ENCODE results near the gene DYNLT4.
A peak's percentile ranks its signal among the peaks of the same experiment; 100 is the strongest.

DYNLT4 gene

DNA sequence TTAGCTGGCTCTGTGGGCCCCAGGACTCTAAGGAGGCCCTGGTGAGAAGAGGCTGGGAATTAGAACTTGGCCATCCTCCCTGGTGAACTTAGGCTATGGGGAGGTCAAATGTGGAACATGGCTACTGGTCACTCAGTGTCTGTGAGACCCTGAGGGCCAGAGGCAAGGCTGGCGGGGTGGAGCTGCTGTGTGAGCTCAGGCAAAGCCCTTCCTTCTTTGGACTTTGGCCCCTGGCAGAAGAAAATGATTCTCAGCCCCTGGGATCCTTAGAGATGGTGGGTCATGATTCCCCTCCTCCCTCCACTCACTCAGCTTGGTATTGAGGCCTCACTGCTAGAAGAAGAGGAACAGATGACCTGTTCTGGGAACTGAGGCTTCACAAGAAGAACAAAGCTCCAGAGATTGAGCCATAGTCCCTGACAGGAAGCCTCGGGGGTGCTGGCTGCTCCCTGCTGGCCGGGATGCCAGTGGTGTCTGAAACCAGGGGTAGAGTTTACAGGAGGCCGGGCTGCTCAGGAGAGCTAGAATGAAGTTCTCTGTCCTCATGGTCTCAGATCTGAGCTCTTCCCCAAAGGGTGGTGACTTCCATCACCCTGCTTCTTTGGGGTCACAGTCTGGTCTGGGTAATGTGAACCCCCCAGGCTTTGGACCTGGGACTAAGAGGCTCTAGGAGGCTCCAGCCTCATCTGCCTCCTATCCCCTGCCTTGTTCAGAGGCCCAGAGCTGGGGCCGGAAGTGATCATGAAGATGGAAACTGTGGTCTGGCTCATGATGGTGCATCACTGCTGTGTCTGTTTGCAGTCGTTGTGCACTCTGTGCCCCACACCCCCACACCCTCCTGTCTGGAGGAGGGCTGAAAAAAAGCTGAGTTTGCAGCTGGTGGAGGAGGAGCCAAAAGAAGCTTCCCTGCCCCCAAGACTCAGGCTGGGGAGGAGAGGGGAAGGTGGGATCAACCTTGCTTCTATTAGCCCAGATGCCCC lies 2.1 kb upstream of the DYNLT4 start:
- Mint-ChIP-seq H3K36me3 (peaks cover 3% of the 10 kb centered on the region), H3K9me3 (no peaks in the 10 kb centered on the region), H3K27ac (peak overlapping the region; percentile 97), H3K27me3 (no peaks in the 10 kb centered on the region), H3K4me1 (peaks cover 48% of the 10 kb centered on the region), H3K4me3 (peak overlapping the region; percentile 53)
- DNase-seq (ENCODE audit: low spot score in 2 of 2) (peak in 1 of 2 donors; percentile 46), ATAC-seq (ENCODE audit: low read depth) (peak; percentile 62)

DNA sequence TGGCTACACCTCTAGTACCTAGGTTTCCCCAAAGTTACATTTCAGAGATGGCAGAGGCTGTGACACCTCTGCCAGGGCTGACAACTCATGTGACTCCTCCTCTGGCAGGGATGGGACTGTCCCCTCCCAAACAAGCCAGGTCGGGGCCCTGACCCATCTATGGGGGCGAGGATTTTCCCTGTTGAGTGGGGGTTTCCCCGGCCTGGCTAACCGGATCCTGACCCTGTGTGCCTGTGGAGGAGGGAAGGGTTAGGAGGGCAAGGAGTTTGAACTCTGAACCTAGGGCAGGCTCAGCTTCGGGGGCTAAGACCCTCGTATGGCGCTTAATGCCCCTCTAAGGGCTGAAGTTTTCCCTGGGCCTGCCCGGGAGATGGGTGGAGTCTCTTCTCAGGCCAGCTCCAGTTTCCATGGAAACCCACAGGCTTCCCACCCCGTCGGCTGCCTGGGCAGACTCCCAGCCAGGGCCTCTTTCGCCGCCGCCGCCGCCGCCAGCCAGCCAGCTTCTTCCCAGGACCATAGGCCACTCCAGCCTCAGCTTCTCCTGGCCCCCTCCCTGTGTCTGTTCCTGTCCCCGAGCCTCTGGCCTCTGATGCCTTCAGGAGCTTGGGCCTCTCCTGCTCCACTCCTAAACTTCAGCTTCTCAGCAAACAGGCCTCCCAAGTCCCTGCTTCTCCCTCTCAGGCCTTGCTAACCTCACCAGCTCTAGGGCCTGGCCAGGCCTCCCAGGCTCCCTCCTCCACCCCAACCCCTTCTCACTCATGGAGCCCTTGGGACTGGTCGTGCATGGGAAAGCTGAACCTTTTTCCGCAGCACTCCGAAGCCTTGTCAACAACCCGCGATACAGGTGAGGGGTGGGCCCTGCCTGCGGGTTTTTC lies 1.1 kb upstream of the DYNLT4 start, which contains the start of gene BTBD19:
TSS of gene BTBD19 (plus strand) at position 461 of the 875 bp plus-strand sequence. CDS start at position 759, 298 bp downstream.
- peaks cover 46% of the 10 kb centered on the region for H3K4me1 Mint-ChIP-seq
- no peaks in the 10 kb centered on the region for H3K9me3 Mint-ChIP-seq
- peaks cover 7% of the 10 kb centered on the region for H3K36me3 Mint-ChIP-seq
- H3K4me3 Mint-ChIP-seq, result peak within 1 kb of the TSS; percentile 71
- peak; percentile 18 for ATAC-seq (ENCODE audit: low read depth)
- no peaks in the 10 kb centered on the region for H3K27me3 Mint-ChIP-seq
- no peak for DNase-seq (ENCODE audit: low spot score in 2 of 2)
- peak within 1 kb of the TSS; percentile 97 for H3K27ac Mint-ChIP-seq

DNA sequence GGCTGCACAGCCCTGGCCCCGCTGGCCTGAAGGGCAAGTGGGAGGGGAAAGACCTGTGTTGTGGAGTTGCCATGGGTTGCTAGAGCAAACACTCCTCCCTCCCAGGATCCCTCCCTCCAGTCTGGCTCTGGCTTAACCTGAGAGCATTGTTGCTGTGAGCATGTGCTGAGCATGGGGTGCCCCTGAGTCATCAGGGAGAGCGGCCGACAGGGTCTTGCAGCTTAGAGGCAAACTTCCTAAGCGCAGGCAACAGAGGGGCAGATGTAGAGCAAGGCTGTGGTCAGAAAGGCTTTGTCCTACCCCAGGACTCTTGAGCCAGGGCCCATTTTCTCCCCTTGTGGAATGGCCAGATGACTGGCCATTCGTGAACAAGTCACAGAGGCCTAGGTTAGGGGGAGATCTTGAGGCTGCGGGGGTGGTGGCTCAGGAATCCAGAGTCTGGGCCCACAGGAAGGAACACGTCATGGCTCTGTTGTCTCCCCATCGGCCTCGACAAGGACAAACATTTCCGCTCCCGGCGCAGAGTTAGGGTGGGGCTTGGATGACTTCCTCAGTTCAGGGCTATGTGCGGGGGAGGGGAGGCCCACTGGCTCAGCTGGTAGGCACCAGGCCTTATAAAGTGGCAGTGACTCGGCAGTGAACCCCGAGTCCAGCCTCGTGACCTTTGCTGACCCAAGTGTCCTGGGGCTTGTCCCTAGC lies 362 bp upstream of the DYNLT4 start:
- DNase-seq (ENCODE audit: low spot score in 2 of 2) (peak in 1 of 2 donors; percentile 50), ATAC-seq (ENCODE audit: low read depth) (peak; percentile 61)
- peaks cover 52% of the 10 kb centered on the region for H3K4me1 Mint-ChIP-seq
- H3K27ac Mint-ChIP-seq, result peak overlapping the region; percentile 97
- H3K36me3 Mint-ChIP-seq, result peaks cover 11% of the 10 kb centered on the region
- peak overlapping the region; percentile 71 for H3K4me3 Mint-ChIP-seq
- H3K27me3 Mint-ChIP-seq, result no peaks in the 10 kb centered on the region
- H3K9me3 Mint-ChIP-seq, result no peaks in the 10 kb centered on the region

DNA sequence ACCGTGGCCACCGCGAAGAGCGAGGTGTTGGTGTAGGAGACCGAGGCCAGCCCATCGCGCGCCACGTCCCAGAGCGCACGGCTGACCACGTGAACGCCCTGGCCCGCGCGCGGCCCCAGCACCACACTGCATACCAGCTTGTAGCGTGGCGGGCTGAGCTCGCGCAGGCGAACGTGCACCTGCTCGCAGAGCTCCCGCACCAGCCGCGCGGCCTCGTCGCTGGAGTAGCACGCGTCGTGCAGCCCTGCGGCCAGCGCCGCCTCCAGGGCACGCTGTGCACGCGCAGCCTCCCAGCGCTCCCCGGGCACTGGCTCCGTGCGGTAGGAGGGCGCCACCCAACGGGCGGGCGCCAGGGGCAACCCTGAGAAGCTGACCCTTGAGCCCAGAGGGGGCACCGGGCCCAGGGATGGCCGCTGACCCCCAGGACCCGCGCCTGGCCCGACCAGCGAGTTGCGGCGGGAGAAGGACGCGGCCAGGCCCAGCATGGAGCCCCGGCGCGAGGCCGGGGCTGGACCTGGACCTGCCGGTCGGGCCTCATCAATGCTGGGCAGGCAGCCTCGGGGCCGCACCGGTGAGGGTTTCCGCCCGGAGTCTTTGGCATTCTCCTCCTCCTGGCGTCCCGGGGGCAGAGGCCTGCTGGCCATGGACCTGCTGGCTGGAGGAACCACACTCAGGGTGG lies 987 bp downstream of the DYNLT4 start:
- no peak overlapping the region for H3K4me3 Mint-ChIP-seq
- no peak overlapping the region for H3K27ac Mint-ChIP-seq
- peaks cover 51% of the 10 kb centered on the region for H3K4me1 Mint-ChIP-seq
- no peaks in the 10 kb centered on the region for H3K27me3 Mint-ChIP-seq
- DNase-seq (ENCODE audit: low spot score in 2 of 2) (no peak), ATAC-seq (ENCODE audit: low read depth) (no peak)
- H3K36me3 Mint-ChIP-seq, result peaks cover 11% of the 10 kb centered on the region
- H3K9me3 Mint-ChIP-seq, result no peaks in the 10 kb centered on the region

DNA sequence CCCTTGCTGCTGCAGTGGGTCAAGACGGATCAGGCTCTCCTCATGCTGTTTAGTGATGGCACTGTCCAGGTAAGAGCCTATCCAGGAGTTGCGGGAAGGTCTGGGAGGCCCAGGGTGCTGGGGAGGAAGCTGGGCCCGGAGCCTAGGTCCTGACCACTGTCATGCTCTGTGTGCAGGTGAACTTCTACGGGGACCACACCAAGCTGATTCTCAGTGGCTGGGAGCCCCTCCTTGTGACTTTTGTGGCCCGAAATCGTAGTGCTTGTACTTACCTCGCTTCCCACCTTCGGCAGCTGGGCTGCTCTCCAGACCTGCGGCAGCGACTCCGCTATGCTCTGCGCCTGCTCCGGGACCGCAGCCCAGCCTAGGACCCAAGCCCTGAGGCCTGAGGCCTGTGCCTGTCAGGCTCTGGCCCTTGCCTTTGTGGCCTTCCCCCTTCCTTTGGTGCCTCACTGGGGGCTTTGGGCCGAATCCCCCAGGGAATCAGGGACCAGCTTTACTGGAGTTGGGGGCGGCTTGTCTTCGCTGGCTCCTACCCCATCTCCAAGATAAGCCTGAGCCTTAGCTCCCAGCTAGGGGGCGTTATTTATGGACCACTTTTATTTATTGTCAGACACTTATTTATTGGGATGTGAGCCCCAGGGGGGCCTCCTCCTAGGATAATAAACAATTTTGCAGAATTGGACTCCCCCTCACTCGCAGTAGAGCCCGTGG lies 1.7 kb downstream of the DYNLT4 start:
- DNase-seq (ENCODE audit: low spot score in 2 of 2) (no peak), ATAC-seq (ENCODE audit: low read depth) (no peak)
- Mint-ChIP-seq H3K27ac (peak overlapping the region; percentile 65), H3K36me3 (peaks cover 11% of the 10 kb centered on the region), H3K9me3 (no peaks in the 10 kb centered on the region), H3K4me3 (no peak overlapping the region), H3K4me1 (peaks cover 49% of the 10 kb centered on the region), H3K27me3 (no peaks in the 10 kb centered on the region)

DNA sequence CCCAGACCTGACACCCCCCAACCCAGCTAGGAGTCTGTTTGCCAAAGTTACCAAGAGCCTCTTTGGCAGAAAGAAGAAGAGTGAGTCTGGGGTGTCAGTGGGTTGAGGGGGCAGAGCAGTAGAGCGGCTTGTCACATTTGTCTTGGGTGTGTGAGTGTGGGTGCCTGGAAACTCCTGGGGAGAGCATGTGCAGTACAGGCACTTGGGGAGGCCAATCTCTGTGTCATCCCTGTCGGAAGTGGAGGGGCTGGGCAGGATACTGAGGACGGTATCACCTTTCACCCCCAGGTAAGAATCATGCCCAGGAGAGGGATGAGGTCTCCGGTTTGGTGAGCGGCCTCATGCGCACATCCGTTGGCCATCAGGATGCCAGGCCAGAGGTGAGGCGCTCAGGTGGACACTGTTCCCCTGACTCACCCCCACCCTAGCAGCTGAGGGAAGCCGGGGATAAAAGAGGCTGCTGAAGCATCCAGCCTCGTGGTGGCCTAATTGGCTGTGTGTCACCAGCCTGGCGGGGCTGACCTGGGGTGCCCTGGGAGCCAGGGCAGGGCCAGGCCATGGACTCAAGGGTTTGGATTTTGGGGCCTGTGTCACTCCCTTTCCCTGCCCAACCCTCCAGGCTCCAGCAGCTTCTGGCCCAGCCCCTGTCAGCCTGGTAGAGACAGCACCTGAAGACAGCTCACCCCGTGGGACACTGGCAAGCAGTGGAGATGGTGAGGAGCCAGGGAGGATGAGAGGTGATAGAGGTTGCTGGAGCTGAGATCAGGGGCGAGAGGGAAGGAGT lies 3.6 kb downstream of the DYNLT4 start:
- Mint-ChIP-seq H3K4me1 (peaks cover 32% of the 10 kb centered on the region), H3K36me3 (peaks cover 11% of the 10 kb centered on the region), H3K27ac (peak overlapping the region; percentile 36), H3K9me3 (no peaks in the 10 kb centered on the region), H3K27me3 (no peaks in the 10 kb centered on the region), H3K4me3 (no peak overlapping the region)
- ATAC-seq (ENCODE audit: low read depth), result no peak
- DNase-seq (ENCODE audit: low spot score in 2 of 2), result no peak

DNA sequence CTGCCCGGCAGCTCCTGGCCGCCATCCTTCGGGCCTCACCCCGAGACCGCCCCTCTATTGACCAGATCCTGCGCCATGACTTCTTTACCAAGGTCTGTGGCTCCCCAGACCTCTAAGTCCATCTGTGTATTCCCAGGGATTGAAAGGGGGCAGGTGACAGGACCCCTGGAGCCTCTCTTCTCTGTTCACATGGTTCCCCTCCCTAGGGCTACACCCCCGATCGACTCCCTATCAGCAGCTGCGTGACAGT lies 4.2 kb downstream of the DYNLT4 start:
- H3K4me3 Mint-ChIP-seq, result no peak overlapping the region
- ATAC-seq (ENCODE audit: low read depth) (no peak), DNase-seq (ENCODE audit: low spot score in 2 of 2) (no peak)
- H3K4me1 Mint-ChIP-seq, result peaks cover 29% of the 10 kb centered on the region
- no peaks in the 10 kb centered on the region for H3K27me3 Mint-ChIP-seq
- H3K27ac Mint-ChIP-seq, result peak overlapping the region; percentile 36
- peaks cover 11% of the 10 kb centered on the region for H3K36me3 Mint-ChIP-seq
- H3K9me3 Mint-ChIP-seq, result no peaks in the 10 kb centered on the region

DNA sequence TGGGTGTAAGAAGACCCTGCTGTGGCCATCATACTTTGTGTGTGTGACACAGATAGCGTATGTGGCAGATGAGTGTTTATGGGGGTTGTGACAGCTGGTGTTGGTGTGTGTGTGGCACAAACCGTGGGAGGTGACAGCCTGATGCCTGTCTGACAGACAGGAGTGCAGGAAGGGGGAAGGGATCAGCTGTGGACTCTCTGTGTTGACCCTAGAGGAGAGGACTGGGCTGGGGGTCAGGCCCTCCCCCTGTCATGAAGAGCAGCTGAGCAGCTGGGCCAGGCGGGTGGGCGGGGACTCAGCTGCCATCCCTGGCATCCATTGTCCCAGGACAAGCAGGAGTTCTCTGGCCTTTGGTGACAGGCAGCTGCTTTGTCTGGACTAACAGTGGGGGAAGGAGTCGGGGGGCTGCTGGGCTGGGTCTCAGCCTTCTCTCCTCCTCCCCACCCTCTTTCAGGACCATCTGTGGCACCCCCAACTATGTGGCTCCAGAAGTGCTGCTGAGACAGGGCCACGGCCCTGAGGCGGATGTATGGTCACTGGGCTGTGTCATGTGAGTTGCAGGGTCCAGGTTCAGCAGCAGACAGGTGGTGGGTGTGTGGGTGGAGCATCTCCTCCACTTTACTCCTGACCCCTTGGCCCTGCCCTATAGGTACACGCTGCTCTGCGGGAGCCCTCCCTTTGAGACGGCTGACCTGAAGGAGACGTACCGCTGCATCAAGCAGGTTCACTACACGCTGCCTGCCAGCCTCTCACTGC lies 4.7 kb downstream of the DYNLT4 start:
- no peaks in the 10 kb centered on the region for H3K9me3 Mint-ChIP-seq
- DNase-seq (ENCODE audit: low spot score in 2 of 2) (no peak), ATAC-seq (ENCODE audit: low read depth) (no peak)
- no peaks in the 10 kb centered on the region for H3K27me3 Mint-ChIP-seq
- peaks cover 11% of the 10 kb centered on the region for H3K36me3 Mint-ChIP-seq
- peak overlapping the region; percentile 36 for H3K27ac Mint-ChIP-seq
- H3K4me1 Mint-ChIP-seq, result peaks cover 24% of the 10 kb centered on the region
- H3K4me3 Mint-ChIP-seq, result peak overlapping the region; percentile 37

DNA sequence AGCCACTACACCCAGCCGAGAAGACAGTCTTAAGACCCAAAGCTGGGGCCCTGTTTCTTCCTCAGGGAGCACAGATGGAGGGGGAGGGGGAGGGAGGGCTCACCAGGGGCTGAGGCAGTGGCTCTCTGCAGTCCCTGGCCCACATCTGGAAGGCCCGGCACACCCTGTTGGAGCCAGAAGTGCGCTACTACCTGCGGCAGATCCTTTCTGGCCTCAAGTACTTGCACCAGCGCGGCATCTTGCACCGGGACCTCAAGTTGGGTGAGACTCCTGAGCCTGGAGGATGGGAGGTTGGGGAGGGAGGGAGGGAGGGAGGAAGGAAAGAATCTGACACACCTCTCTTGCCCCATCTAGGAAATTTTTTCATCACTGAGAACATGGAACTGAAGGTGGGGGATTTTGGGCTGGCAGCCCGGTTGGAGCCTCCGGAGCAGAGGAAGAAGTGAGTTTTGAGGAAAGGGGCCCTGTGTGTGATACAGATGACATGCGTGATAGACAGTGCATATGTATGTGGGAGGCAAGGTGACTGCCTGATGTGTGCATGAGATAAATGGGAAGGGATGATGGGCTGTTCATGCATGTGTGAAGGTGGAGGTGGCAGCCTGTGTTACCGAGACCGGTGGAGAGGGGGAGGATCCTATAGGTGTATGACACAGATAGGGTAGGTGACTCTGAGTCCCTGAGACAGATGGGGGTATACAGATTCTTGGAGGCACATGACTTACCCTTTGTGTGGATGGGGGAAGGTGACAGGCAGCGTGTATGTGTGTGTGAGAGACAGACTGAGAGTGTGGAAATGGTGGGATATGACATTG lies 5.5 kb downstream of the DYNLT4 start:
- DNase-seq (ENCODE audit: low spot score in 2 of 2) (no peak), ATAC-seq (ENCODE audit: low read depth) (no peak)
- peak overlapping the region; percentile 85 for H3K4me3 Mint-ChIP-seq
- peak overlapping the region; percentile 36 for H3K27ac Mint-ChIP-seq
- H3K9me3 Mint-ChIP-seq, result no peaks in the 10 kb centered on the region
- H3K36me3 Mint-ChIP-seq, result peaks cover 11% of the 10 kb centered on the region
- H3K27me3 Mint-ChIP-seq, result no peaks in the 10 kb centered on the region
- H3K4me1 Mint-ChIP-seq, result peaks cover 17% of the 10 kb centered on the region

DNA sequence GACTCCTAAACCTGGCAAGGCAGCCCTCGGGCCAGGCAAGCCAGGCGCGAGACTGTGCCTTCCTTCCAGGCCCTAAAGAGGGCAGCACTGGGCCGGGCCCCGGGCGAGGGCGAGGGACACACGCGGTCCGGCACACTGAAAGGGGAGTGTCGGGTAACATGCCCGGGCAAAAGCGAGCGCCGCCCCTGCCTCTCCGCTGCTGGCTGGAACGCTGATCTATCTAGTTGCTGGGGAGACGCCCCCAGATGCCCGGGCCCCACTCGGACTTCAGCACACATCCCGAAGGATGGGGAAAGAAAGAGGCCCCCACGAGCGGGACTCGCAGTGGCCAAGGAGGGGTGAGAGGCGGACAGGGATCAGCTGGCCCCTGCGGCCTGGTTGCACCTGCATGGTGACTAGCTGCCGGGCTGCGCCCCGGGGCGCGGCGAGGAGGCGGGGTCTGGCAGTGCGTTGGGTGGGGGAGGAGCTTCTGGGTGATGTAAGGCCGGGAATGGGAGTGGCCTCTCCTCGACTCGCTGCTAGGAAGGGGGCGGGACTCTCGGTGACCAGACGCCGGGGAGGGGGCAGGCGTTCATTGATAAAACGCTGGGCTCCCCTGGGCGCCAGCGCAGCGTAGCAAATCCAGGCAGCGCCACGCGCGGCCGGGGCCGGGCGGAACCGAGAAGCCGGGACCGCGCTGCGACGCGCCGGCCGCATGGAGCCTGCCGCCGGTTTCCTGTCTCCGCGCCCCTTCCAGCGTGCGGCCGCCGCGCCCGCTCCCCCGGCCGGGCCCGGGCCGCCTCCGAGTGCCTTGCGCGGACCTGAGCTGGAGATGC lies 7.2 kb downstream of the DYNLT4 start, which contains the start of gene PLK3:
TSS of gene PLK3 (plus strand) at position 608 of the 815 bp plus-strand sequence. CDS start at position 695, 87 bp downstream.
- peak within 1 kb of the TSS; percentile 87 for H3K4me3 Mint-ChIP-seq
- peaks cover 8% of the 10 kb centered on the region for H3K36me3 Mint-ChIP-seq
- H3K4me1 Mint-ChIP-seq, result peaks cover 17% of the 10 kb centered on the region
- H3K9me3 Mint-ChIP-seq, result no peaks in the 10 kb centered on the region
- H3K27me3 Mint-ChIP-seq, result no peaks in the 10 kb centered on the region
- peak; percentile 85 for ATAC-seq (ENCODE audit: low read depth)
- DNase-seq (ENCODE audit: low spot score in 2 of 2), result peak; percentile 96 to 97
- peak within 1 kb of the TSS; percentile 89 for H3K27ac Mint-ChIP-seq
